Raji (cell line): ENCODE results near the gene CACNA1B.

ENCODE experiments used
- POLR2A ChIP-seq: IDR thresholded peaks from 2 replicates; pipeline ENCODE4 v1.6.1; 2011; ENCODE audit warnings: low read depth, low read length, control low read depth; ENCODE audit not compliant: insufficient read depth

CACNA1B gene

GRCh38 chr9:138006576-138007233 lies 129.1 kb downstream of the CACNA1B start:
- no peak for TF ChIP-seq POLR2A

- TF ChIP-seq POLR2A: no peak
Observed at GRCh38 chr9:138007566-138007917, 130.0 kb downstream of the CACNA1B start.

GRCh38 chr9:138007918-138008841 lies 130.6 kb downstream of the CACNA1B start:
- TF ChIP-seq POLR2A: no peak

GRCh38 chr9:138009016-138009802 lies 131.6 kb downstream of the CACNA1B start:
- TF ChIP-seq POLR2A: no peak

GRCh38 chr9:138009803-138010690 lies 132.5 kb downstream of the CACNA1B start:
- no peak for TF ChIP-seq POLR2A

GRCh38 chr9:138010861-138011260 lies 133.3 kb downstream of the CACNA1B start:
- no peak for TF ChIP-seq POLR2A

- TF ChIP-seq POLR2A: no peak
Observed at GRCh38 chr9:138011951-138012500, 134.4 kb downstream of the CACNA1B start.

GRCh38 chr9:138013273-138013672 lies 135.7 kb downstream of the CACNA1B start:
- TF ChIP-seq POLR2A: no peak

GRCh38 chr9:138013836-138014562 lies 136.4 kb downstream of the CACNA1B start:
- TF ChIP-seq POLR2A: no peak

GRCh38 chr9:138014563-138014945 lies 137.0 kb downstream of the CACNA1B start:
- TF ChIP-seq POLR2A: no peak

GRCh38 chr9:138015021-138015829 lies 137.6 kb downstream of the CACNA1B start:
- no peak for TF ChIP-seq POLR2A

GRCh38 chr9:138016406-138017187 lies 139.0 kb downstream of the CACNA1B start:
- TF ChIP-seq POLR2A: no peak
